Muscle layer of colon (tissue), 2 donors: ENCODE results near the gene RBP3.

ENCODE experiments used
- H3K27ac ChIP-seq: one replicate; pipeline ENCODE4 v1.7.0; 2013; ENCODE audit warnings: low read depth, mild to moderate bottlenecking, low read length, moderate library complexity
- H3K27me3 ChIP-seq, 2 donors: one replicate each; pipeline ENCODE4 v1.7.0; 2013; ENCODE audit warnings: low read length in 2 of 2, mild to moderate bottlenecking in 2 of 2; ENCODE audit not compliant: insufficient read depth in 2 of 2, control insufficient read depth in 1 of 2
- H3K36me3 ChIP-seq: one replicate; pipeline ENCODE4 v1.7.0; 2013; ENCODE audit warnings: mild to moderate bottlenecking, low read length; ENCODE audit not compliant: insufficient read depth
- H3K4me1 ChIP-seq: one replicate; pipeline ENCODE4 v1.7.0; 2013; ENCODE audit warnings: mild to moderate bottlenecking, low read length; ENCODE audit not compliant: insufficient read depth
- H3K4me3 ChIP-seq, 2 donors: one replicate each; pipeline ENCODE4 v1.7.0; 2013; ENCODE audit warnings: low read length in 2 of 2, low read depth in 1 of 2, mild to moderate bottlenecking in 1 of 2, moderate library complexity in 1 of 2
- H3K9ac ChIP-seq: one replicate; pipeline ENCODE4 v1.7.0; 2013; ENCODE audit warnings: low read length
- H3K9me3 ChIP-seq: one replicate; pipeline ENCODE4 v1.7.0; 2013; ENCODE audit warnings: mild to moderate bottlenecking, low read length
- donor health status: abdominal sarcoma.
- donor health status: Adenocarcinoma of cecum.

Gene RBP3

DNA sequence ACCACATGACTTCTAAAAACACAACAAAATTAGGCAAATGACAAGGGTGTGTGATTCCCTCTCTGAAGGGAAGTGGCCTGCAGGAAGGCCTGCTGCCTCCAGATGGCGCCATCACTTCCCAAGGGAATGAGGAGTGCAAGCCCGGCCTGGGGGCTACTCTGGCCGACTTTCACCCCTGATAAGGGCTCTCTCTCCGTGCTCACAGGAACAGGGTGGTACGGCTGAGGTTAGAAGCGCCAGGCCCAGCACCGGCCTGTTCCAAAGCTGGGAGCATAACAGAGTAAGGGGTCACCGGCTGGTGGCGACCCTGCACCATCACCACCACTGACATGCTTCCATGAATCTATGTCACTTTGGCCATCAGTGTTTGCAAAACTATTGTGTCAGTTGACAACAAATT is 13.1 kb downstream of the RBP3 start:
- Histone ChIP-seq H3K9me3 (no peaks in the 10 kb centered on the region), H3K36me3 (no peaks in the 10 kb centered on the region), H3K27ac (no peak overlapping the region), H3K9ac (no peak overlapping the region), H3K4me1 (no peaks in the 10 kb centered on the region), H3K4me3 (no peak overlapping the region), H3K27me3 (no peaks in the 10 kb centered on the region)

DNA sequence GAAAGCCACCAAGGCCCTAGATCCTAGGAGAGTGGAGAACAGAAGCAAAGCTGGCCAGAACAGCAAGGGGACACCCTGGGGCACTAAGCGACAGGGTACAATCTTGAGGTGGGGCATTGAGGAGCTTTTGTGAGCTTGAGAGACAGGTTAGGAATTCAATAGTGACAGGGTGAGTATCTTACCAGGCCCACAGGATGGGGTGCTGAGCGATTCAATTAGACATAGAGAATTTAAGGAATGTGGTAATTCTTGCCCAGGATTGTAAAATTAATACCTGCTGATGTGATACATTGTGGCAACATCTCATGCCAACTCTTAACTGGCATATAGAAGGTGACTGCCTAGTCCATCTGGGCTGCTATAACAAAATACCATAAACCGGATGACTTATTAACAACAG is 14.0 kb downstream of the RBP3 start:
- no peak overlapping the region for H3K27ac ChIP-seq
- no peaks in the 10 kb centered on the region for H3K27me3 ChIP-seq
- no peaks in the 10 kb centered on the region for H3K36me3 ChIP-seq
- H3K4me1 ChIP-seq, result no peaks in the 10 kb centered on the region
- H3K4me3 ChIP-seq, result no peak overlapping the region
- H3K9me3 ChIP-seq, result no peaks in the 10 kb centered on the region
- H3K9ac ChIP-seq, result no peak overlapping the region

DNA sequence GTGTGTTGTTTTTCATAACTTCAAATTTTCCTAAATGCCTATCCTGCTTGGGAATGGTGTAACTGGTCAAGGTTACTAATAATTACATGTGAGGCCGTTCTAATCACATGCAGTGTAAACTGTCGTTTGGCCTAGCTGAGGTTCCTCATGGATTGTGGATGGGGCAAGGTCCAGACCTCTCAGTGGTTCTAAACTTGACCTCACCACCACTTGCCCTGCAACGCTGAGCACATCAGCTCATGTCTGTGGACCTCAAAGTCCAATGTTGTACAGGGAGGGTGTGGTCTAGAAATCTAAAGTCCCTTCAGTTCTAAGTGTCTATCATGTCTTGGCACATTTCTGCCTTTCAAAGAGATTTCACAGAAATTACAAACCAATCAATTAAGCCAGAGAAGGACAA is 15.6 kb downstream of the RBP3 start:
- Histone ChIP-seq H3K4me3 (no peak overlapping the region), H3K4me1 (no peaks in the 10 kb centered on the region), H3K27me3 (no peaks in the 10 kb centered on the region), H3K36me3 (no peaks in the 10 kb centered on the region), H3K9ac (no peak overlapping the region), H3K27ac (no peak overlapping the region), H3K9me3 (no peaks in the 10 kb centered on the region)

DNA sequence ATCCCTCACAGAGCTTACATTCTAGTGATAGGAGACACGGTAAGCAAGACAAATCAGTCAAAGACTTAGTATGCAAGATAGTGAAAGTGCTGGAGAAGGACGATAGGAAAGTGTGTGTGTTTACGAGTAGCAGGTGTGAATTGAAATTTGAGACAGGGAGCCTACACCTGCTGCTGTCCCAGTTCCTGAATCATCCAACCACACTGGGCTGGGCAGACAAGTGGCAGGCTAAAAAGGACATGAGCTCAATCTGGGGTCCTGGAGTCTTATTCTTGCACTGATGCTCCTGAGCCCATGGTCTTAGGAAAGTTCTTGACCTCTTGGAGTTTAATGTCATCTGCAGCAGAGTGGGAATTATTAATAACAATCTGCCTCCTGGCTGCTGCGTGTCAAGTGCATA is 16.2 kb downstream of the RBP3 start:
- H3K4me3 ChIP-seq, result no peak overlapping the region
- H3K9me3 ChIP-seq, result no peaks in the 10 kb centered on the region
- H3K36me3 ChIP-seq, result no peaks in the 10 kb centered on the region
- H3K9ac ChIP-seq, result no peak overlapping the region
- no peaks in the 10 kb centered on the region for H3K4me1 ChIP-seq
- no peaks in the 10 kb centered on the region for H3K27me3 ChIP-seq
- H3K27ac ChIP-seq, result no peak overlapping the region

DNA sequence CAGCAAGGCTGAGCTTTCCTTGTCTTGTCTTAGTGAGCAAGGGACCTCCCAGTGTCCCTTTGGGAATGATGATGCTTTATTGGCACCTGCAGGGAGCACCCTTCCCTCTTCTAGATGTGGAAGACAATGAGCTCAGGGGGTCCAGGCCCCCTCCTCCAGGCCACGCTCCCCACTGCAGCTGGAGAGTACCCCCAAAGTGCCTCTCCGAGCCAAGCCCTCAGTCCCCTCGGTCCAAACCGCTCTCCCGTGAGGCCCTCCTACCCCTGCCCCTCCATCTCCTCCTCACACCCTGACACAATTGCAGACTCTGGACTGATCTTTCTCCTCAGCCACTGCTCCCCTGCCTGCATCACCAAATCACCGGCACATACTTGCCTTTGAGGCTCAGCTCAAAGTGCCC is 16.7 kb downstream of the RBP3 start:
- no peaks in the 10 kb centered on the region for H3K9me3 ChIP-seq

DNA sequence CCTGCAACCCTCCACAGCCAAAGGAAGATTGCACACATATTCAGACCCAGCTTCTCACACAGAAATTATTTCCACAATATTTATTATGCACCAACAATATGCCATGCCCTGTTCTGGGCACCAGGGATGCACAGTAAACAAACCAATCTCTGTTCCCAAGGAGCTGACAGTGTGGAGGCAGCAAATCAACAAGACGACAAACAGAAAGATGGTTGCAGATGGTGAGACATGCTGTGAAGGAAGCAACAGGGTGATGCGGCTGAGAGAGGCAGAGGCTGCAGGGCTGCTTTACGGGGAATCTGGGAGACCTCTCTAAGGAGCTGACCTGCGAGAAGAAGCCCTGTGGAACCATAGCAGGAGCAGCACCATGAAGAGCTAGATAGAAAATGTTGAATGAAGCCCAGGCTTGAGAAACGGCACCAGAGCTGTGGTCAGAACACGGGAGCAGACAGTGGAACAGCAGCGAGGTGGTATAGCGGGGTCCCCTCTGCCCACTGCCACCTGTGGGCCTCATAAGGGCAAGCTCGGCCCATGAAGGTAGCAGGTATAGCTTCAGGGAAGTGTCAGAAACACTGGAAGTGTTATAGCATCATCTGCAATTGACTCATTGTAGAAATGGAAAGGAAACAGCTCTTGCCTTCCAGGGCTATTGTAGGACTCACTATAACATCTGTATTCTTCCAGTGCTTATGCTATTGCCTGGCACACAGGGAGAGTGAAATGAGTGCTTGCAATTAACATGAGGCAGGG is 17.4 kb downstream of the RBP3 start:
- no peak overlapping the region for H3K9ac ChIP-seq
- H3K9me3 ChIP-seq, result no peaks in the 10 kb centered on the region
- no peaks in the 10 kb centered on the region for H3K36me3 ChIP-seq
- H3K27ac ChIP-seq, result no peak overlapping the region
- no peaks in the 10 kb centered on the region for H3K4me1 ChIP-seq
- H3K27me3 ChIP-seq, result no peaks in the 10 kb centered on the region
- no peak overlapping the region for H3K4me3 ChIP-seq

More for the DNA sequence above, 16.7 kb downstream of the RBP3 start:
- Histone ChIP-seq H3K36me3 (no peaks in the 10 kb centered on the region), H3K27me3 (no peaks in the 10 kb centered on the region), H3K4me3 (no peak overlapping the region), H3K27ac (no peak overlapping the region), H3K9ac (no peak overlapping the region), H3K4me1 (no peaks in the 10 kb centered on the region)

DNA sequence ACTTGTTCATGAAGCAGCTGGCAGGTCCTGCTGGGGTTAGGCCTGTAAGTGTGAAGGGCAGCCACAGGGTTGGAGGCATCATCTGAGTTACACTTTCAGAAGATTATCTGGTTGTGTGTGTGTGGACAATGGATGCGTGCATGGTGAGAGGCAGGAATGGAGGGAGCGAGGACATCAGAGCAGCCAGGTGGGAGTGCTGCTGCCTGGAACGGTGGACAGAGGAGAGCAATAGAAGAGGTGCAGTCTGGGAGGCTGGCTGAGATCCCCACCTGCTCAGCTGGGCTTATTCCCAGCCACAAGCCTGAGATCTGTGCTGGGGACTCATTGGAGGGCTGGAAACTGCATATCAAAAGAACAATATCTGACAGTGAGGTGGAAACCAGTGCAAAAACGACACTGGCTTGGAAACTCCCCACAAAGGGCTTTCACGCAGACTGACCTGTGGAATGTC is 18.0 kb downstream of the RBP3 start:
- no peak overlapping the region for H3K27ac ChIP-seq
- no peak overlapping the region for H3K9ac ChIP-seq
- H3K27me3 ChIP-seq, result no peaks in the 10 kb centered on the region
- H3K4me3 ChIP-seq, result no peak overlapping the region
- H3K9me3 ChIP-seq, result no peaks in the 10 kb centered on the region
- H3K36me3 ChIP-seq, result no peaks in the 10 kb centered on the region
- H3K4me1 ChIP-seq, result no peaks in the 10 kb centered on the region

DNA sequence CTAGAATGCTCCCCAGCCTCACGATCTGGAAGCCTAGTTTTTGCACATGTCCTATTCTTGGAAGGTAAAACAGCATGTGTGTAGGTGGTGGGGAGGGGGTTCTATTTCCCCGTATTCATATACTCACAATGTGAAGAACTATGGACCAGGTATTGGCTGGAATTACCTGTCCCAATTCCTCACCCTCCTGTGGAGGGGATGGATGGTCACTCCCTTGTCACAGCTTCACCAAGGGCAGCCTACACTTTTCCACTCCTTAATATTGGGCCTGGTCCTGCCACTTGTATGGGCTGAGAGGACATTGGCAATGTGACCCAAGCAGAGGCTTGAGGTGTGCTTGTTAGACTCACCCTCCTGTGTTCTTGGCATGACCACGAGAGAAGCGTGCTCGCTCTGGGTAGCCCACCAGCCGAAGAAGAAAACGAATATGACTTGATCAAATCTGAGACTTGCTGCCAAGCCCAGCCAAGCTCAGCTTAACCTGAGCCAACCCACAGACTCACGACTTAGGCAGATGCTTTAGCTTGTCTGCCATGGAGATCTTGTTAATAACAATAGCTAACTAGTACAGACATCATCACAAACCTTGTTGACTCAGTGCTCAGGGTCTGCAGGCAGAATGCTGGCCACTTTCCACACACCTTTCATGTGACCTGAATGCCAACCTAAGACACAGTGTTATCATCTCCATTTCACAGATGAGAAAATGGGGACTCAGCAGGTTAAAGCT is 18.7 kb downstream of the RBP3 start:
- no peaks in the 10 kb centered on the region for H3K9me3 ChIP-seq
- no peak overlapping the region for H3K9ac ChIP-seq
- no peak overlapping the region for H3K27ac ChIP-seq
- H3K36me3 ChIP-seq, result no peaks in the 10 kb centered on the region
- no peaks in the 10 kb centered on the region for H3K27me3 ChIP-seq
- no peak overlapping the region for H3K4me3 ChIP-seq
- no peaks in the 10 kb centered on the region for H3K4me1 ChIP-seq

DNA sequence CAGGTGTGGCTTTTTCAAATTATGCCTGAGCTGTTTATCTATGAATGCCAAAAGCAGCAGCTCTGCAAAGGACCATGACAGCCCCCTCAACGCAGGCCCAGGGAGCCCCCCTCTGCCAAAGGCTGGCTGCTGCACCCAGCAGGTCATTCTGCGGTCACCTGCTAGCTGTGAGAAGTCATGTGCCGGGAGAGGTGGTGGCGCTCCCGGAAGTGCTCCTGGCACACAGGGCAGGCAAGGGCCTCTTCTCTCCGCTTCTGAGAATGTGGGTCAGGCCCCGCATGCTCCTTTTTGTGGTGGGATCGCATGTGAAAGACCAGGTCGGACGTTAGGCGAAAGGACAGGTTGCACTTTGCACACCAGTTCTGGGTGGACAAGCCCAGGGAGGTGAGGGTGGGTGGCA is 19.5 kb downstream of the RBP3 start:
- Histone ChIP-seq H3K4me3 (no peak overlapping the region), H3K9me3 (no peaks in the 10 kb centered on the region), H3K27me3 (no peaks in the 10 kb centered on the region), H3K36me3 (no peaks in the 10 kb centered on the region), H3K27ac (no peak overlapping the region), H3K4me1 (no peaks in the 10 kb centered on the region), H3K9ac (no peak overlapping the region)

DNA sequence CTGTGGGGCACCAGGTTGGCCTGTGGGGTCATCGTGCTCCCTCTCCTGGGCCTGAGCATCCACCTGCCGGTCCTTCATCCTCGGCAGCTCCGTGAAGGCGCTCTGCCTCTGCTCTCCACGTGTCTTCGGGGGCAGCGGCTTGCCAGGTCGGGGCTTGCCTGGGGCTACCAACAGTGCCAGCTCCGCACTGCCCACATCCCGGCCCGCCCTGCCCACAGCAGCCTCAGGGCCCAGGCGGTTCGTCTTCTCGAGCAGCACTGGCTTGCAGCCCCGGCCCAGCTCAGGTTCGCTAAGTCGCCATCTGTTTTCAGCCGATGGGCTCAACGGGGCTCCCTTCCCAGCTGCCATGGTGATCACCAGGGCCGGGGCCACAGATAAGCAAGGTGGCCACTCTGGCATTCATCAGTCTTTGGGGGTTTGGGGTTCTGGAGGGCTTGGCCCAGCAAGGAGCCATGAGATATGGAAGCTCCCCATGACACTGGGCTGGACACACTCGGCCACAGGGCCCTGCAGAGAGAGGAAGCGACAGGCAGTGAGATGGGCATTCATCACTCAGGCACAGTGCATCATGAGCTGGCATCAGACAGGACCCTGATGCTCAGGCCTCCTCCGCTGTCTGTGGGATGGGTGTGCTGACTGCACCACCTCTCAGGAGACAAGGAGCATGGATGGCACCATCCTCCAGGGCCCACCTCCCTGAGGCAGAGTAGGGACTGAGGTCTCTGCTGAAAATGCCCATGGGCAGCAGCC is 20.4 kb downstream of the RBP3 start:
- Histone ChIP-seq H3K36me3 (no peaks in the 10 kb centered on the region), H3K27ac (no peak overlapping the region), H3K9me3 (no peaks in the 10 kb centered on the region), H3K27me3 (no peaks in the 10 kb centered on the region), H3K9ac (no peak overlapping the region), H3K4me1 (no peaks in the 10 kb centered on the region), H3K4me3 (no peak overlapping the region)

DNA sequence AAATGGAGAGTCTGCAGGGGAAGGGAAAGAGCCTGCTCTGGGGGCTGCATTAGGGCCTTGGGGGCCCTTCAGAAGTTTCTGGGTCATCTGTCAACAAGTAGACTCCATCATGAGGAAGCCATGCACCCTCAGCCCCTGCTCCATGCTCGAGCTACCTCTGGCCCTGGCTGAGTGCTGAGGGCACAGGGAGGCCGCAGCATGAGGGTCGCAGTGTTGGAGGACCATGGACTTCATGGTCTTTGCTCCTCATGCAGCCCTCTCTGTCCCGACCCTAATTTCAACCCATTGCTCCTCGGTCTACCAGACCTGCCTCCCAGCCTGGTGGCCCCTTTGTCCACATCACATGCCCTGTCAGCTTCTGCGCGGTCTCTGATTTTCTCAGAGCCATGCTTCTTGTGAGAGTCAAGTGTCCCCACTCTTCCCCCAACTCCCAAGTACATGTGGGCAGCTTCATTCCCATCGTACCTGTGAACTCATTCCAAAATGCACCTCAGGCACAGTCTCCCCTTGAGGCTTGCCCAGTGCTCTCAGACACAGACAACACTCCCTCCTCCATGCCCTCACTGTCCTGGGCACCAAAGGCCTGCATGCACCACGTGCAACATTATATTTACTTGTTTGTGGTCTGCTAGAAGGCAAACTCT is 21.2 kb downstream of the RBP3 start:
- H3K27ac ChIP-seq, result no peak overlapping the region
- no peaks in the 10 kb centered on the region for H3K9me3 ChIP-seq
- no peaks in the 10 kb centered on the region for H3K27me3 ChIP-seq
- no peaks in the 10 kb centered on the region for H3K36me3 ChIP-seq
- H3K4me3 ChIP-seq, result no peak overlapping the region
- H3K4me1 ChIP-seq, result no peaks in the 10 kb centered on the region
- H3K9ac ChIP-seq, result no peak overlapping the region
